Stimulated activated naive CD8-positive, alpha-beta T cell treated with anti-CD3 and anti-CD28 coated beads, Interleukin-15, Interleukin-2, amounts not matched to agents 100 U/mL and 50 U/mL, for 24 hours (primary cell): Measurements from ENCODE around the gene PDIK1L.
A peak's percentile ranks its signal among the peaks of the same experiment; 100 is the strongest.
"Not testable (repeated sequence)": the region's sequence is repeated elsewhere in the genome, so short reads cannot be mapped to it uniquely, and the experiment has no call there.

Source experiments
- ATAC-seq: fragments of 150-1000 bp; cut with Tn5 transposase; one replicate; pipeline ENCODE4 v1.10.0; 2021
- DNase-seq: peaks from one replicate; pipeline ENCODE4 v3.0.0; 2021

The PDIK1L gene

GRCh38 chr1:26090893-26091292, 20.7 kb upstream of the PDIK1L start:
- no peak for DNase-seq

GRCh38 chr1:26092422-26092821, 19.2 kb upstream of the PDIK1L start:
- ATAC-seq (no peak), DNase-seq (no peak)

More at GRCh38 chr1:26090893-26091292, 20.7 kb upstream of the PDIK1L start:
- ATAC-seq = no peak

- not testable (repeated sequence) for DNase-seq, ATAC-seq
These were observed 18.1 kb upstream of the PDIK1L start for GRCh38 chr1:26093569-26093968.

- ATAC-seq (no peak), DNase-seq (no peak)
These were observed 17.5 kb upstream of the PDIK1L start for GRCh38 chr1:26094076-26094669.

- DNase-seq (no peak), ATAC-seq (no peak)
These were observed 16.8 kb upstream of the PDIK1L start for GRCh38 chr1:26094677-26095383.

- no peak for ATAC-seq
- no peak for DNase-seq
These were observed 15.2 kb upstream of the PDIK1L start for GRCh38 chr1:26096471-26096870.

- DNase-seq (no peak), ATAC-seq (peak; percentile 49)
These were observed 13.9 kb upstream of the PDIK1L start for GRCh38 chr1:26097696-26098095.

- no peak for ATAC-seq
- no peak for DNase-seq
These were observed 13.0 kb upstream of the PDIK1L start for GRCh38 chr1:26098602-26099001.

GRCh38 chr1:26099780-26100179, 11.8 kb upstream of the PDIK1L start:
- ATAC-seq (no peak), DNase-seq (no peak)

GRCh38 chr1:26100204-26100603, 11.4 kb upstream of the PDIK1L start:
- ATAC-seq, DNase-seq: not testable (repeated sequence)

GRCh38 chr1:26102119-26102518, 9.5 kb upstream of the PDIK1L start:
- no peak for DNase-seq
- ATAC-seq = no peak

GRCh38 chr1:26102526-26102925, 9.1 kb upstream of the PDIK1L start:
- DNase-seq (no peak), ATAC-seq (no peak)

- not testable (repeated sequence) for DNase-seq, ATAC-seq
These were observed 6.4 kb upstream of the PDIK1L start for GRCh38 chr1:26105226-26105548.

GRCh38 chr1:26109229-26110164, 2.1 kb upstream of the PDIK1L start:
- DNase-seq (no peak), ATAC-seq (no peak)

GRCh38 chr1:26110731-26111529, 694 bp upstream of the PDIK1L start:
- ATAC-seq (peak; percentile 58), DNase-seq (peak; percentile 75)

- ATAC-seq = no peak
- peak; percentile 28 for DNase-seq
These were observed 767 bp downstream of the PDIK1L start for GRCh38 chr1:26112407-26112775.

GRCh38 chr1:26114165-26114927, 2.7 kb downstream of the PDIK1L start:
- ATAC-seq (no peak), DNase-seq (no peak)

- DNase-seq (no peak), ATAC-seq (no peak)
These were observed 8.4 kb downstream of the PDIK1L start for GRCh38 chr1:26119892-26120608.

- no peak for DNase-seq
- no peak for ATAC-seq
These were observed 10.5 kb downstream of the PDIK1L start for GRCh38 chr1:26121854-26122773.
